Measurements from ENCODE around the gene TBATA.

TBATA gene

GRCh38 chr10:70786799-70787415, 1.7 kb upstream of the TBATA start:
- Histone ChIP-seq H3K4me1 (ENCODE audit: control insufficient read depth, insufficient read depth, low read length) (no peaks in the 10 kb centered on the region), H3K27ac (ENCODE audit: low read length) (no peak overlapping the region), H3K36me3 (ENCODE audit: control insufficient read depth in 2 of 2, insufficient read depth in 2 of 2, low read length in 2 of 2) (no peaks in the 10 kb centered on the region), H3K4me3 (ENCODE audit: low read length in 2 of 2) (no peak overlapping the region), H3K9me3 (ENCODE audit: control insufficient read depth in 2 of 2, low read length in 2 of 2) (peaks cover 0 to 3% of the 10 kb centered on the region in 2 donors), H3K27me3 (ENCODE audit: control insufficient read depth in 1 of 2, insufficient read depth in 2 of 2, low read length in 2 of 2) (peaks cover 0 to 6% of the 10 kb centered on the region in 2 donors), H3K9ac (ENCODE audit: low read length in 2 of 2) (no peak overlapping the region)

- Histone ChIP-seq H3K4me3 (ENCODE audit: low read length in 2 of 2) (no peak overlapping the region), H3K27ac (ENCODE audit: low read length) (no peak overlapping the region), H3K9ac (ENCODE audit: low read length in 2 of 2) (no peak overlapping the region), H3K36me3 (ENCODE audit: control insufficient read depth in 2 of 2, insufficient read depth in 2 of 2, low read length in 2 of 2) (no peaks in the 10 kb centered on the region), H3K27me3 (ENCODE audit: control insufficient read depth in 1 of 2, insufficient read depth in 2 of 2, low read length in 2 of 2) (peaks cover 0 to 6% of the 10 kb centered on the region in 2 donors), H3K4me1 (ENCODE audit: control insufficient read depth, insufficient read depth, low read length) (no peaks in the 10 kb centered on the region), H3K9me3 (ENCODE audit: control insufficient read depth in 2 of 2, low read length in 2 of 2) (peaks cover 0 to 3% of the 10 kb centered on the region in 2 donors)
These were observed 706 bp downstream of the TBATA start for GRCh38 chr10:70784471-70784870.

- Histone ChIP-seq H3K9me3 (ENCODE audit: control insufficient read depth in 2 of 2, low read length in 2 of 2) (peaks cover 0 to 3% of the 10 kb centered on the region in 2 donors), H3K4me1 (ENCODE audit: control insufficient read depth, insufficient read depth, low read length) (no peaks in the 10 kb centered on the region), H3K4me3 (ENCODE audit: low read length in 2 of 2) (no peak overlapping the region), H3K27me3 (ENCODE audit: control insufficient read depth in 1 of 2, insufficient read depth in 2 of 2, low read length in 2 of 2) (peaks cover 0 to 6% of the 10 kb centered on the region in 2 donors), H3K9ac (ENCODE audit: low read length in 2 of 2) (no peak overlapping the region), H3K36me3 (ENCODE audit: control insufficient read depth in 2 of 2, insufficient read depth in 2 of 2, low read length in 2 of 2) (no peaks in the 10 kb centered on the region), H3K27ac (ENCODE audit: low read length) (no peak overlapping the region)
These were observed 1.2 kb downstream of the TBATA start for GRCh38 chr10:70784016-70784415.

- H3K9ac ChIP-seq (ENCODE audit: low read length in 2 of 2): no peak overlapping the region
- H3K36me3 ChIP-seq (ENCODE audit: control insufficient read depth in 2 of 2, insufficient read depth in 2 of 2, low read length in 2 of 2): no peaks in the 10 kb centered on the region
- H3K4me3 ChIP-seq (ENCODE audit: low read length in 2 of 2): no peak overlapping the region
- H3K4me1 ChIP-seq (ENCODE audit: control insufficient read depth, insufficient read depth, low read length): no peaks in the 10 kb centered on the region
- peaks cover 0 to 3% of the 10 kb centered on the region in 2 donors for H3K9me3 ChIP-seq (ENCODE audit: control insufficient read depth in 2 of 2, low read length in 2 of 2)
- H3K27ac ChIP-seq (ENCODE audit: low read length): no peak overlapping the region
- H3K27me3 ChIP-seq (ENCODE audit: control insufficient read depth in 1 of 2, insufficient read depth in 2 of 2, low read length in 2 of 2): peaks cover 0 to 6% of the 10 kb centered on the region in 2 donors
These were observed 2.2 kb downstream of the TBATA start for GRCh38 chr10:70782746-70783680.

GRCh38 chr10:70782086-70782745, 3.0 kb downstream of the TBATA start:
- Histone ChIP-seq H3K9ac (ENCODE audit: low read length in 2 of 2) (no peak overlapping the region), H3K9me3 (ENCODE audit: control insufficient read depth in 2 of 2, low read length in 2 of 2) (peaks cover 0 to 3% of the 10 kb centered on the region in 2 donors), H3K27ac (ENCODE audit: low read length) (no peak overlapping the region)

GRCh38 chr10:70781461-70782051, 3.6 kb downstream of the TBATA start:
- no peaks in the 10 kb centered on the region for H3K36me3 ChIP-seq (ENCODE audit: control insufficient read depth in 2 of 2, insufficient read depth in 2 of 2, low read length in 2 of 2)
- H3K9ac ChIP-seq (ENCODE audit: low read length in 2 of 2): no peak overlapping the region
- H3K4me3 ChIP-seq (ENCODE audit: low read length in 2 of 2): no peak overlapping the region
- no peak overlapping the region for H3K27ac ChIP-seq (ENCODE audit: low read length)
- peaks cover 0 to 6% of the 10 kb centered on the region in 2 donors for H3K27me3 ChIP-seq (ENCODE audit: control insufficient read depth in 1 of 2, insufficient read depth in 2 of 2, low read length in 2 of 2)
- no peaks in the 10 kb centered on the region for H3K4me1 ChIP-seq (ENCODE audit: control insufficient read depth, insufficient read depth, low read length)
- no peaks in the 10 kb centered on the region for H3K9me3 ChIP-seq (ENCODE audit: control insufficient read depth in 2 of 2, low read length in 2 of 2)

More at GRCh38 chr10:70782086-70782745, 3.0 kb downstream of the TBATA start:
- no peaks in the 10 kb centered on the region for H3K4me1 ChIP-seq (ENCODE audit: control insufficient read depth, insufficient read depth, low read length)
- H3K36me3 ChIP-seq (ENCODE audit: control insufficient read depth in 2 of 2, insufficient read depth in 2 of 2, low read length in 2 of 2): no peaks in the 10 kb centered on the region
- no peak overlapping the region for H3K4me3 ChIP-seq (ENCODE audit: low read length in 2 of 2)
- H3K27me3 ChIP-seq (ENCODE audit: control insufficient read depth in 1 of 2, insufficient read depth in 2 of 2, low read length in 2 of 2): peaks cover 0 to 6% of the 10 kb centered on the region in 2 donors

GRCh38 chr10:70780772-70781171, 4.4 kb downstream of the TBATA start:
- Histone ChIP-seq H3K9me3 (ENCODE audit: control insufficient read depth in 2 of 2, low read length in 2 of 2) (no peaks in the 10 kb centered on the region), H3K36me3 (ENCODE audit: control insufficient read depth in 2 of 2, insufficient read depth in 2 of 2, low read length in 2 of 2) (no peaks in the 10 kb centered on the region), H3K4me3 (ENCODE audit: low read length in 2 of 2) (no peak overlapping the region), H3K27ac (ENCODE audit: low read length) (no peak overlapping the region), H3K9ac (ENCODE audit: low read length in 2 of 2) (no peak overlapping the region), H3K4me1 (ENCODE audit: control insufficient read depth, insufficient read depth, low read length) (no peaks in the 10 kb centered on the region), H3K27me3 (ENCODE audit: control insufficient read depth in 1 of 2, insufficient read depth in 2 of 2, low read length in 2 of 2) (peaks cover 0 to 6% of the 10 kb centered on the region in 2 donors)

- no peaks in the 10 kb centered on the region for H3K9me3 ChIP-seq (ENCODE audit: control insufficient read depth in 2 of 2, low read length in 2 of 2)
- peaks cover 0 to 6% of the 10 kb centered on the region in 2 donors for H3K27me3 ChIP-seq (ENCODE audit: control insufficient read depth in 1 of 2, insufficient read depth in 2 of 2, low read length in 2 of 2)
- no peak overlapping the region for H3K9ac ChIP-seq (ENCODE audit: low read length in 2 of 2)
- no peak overlapping the region for H3K27ac ChIP-seq (ENCODE audit: low read length)
- H3K4me1 ChIP-seq (ENCODE audit: control insufficient read depth, insufficient read depth, low read length): no peaks in the 10 kb centered on the region
- H3K36me3 ChIP-seq (ENCODE audit: control insufficient read depth in 2 of 2, insufficient read depth in 2 of 2, low read length in 2 of 2): no peaks in the 10 kb centered on the region
- no peak overlapping the region for H3K4me3 ChIP-seq (ENCODE audit: low read length in 2 of 2)
These were observed 4.8 kb downstream of the TBATA start for GRCh38 chr10:70780370-70780760.

GRCh38 chr10:70779511-70780369, 5.4 kb downstream of the TBATA start:
- Histone ChIP-seq H3K4me3 (ENCODE audit: low read length in 2 of 2) (no peak overlapping the region), H3K36me3 (ENCODE audit: control insufficient read depth in 2 of 2, insufficient read depth in 2 of 2, low read length in 2 of 2) (no peaks in the 10 kb centered on the region), H3K4me1 (ENCODE audit: control insufficient read depth, insufficient read depth, low read length) (no peaks in the 10 kb centered on the region), H3K27ac (ENCODE audit: low read length) (no peak overlapping the region), H3K9ac (ENCODE audit: low read length in 2 of 2) (no peak overlapping the region), H3K27me3 (ENCODE audit: control insufficient read depth in 1 of 2, insufficient read depth in 2 of 2, low read length in 2 of 2) (peaks cover 0 to 6% of the 10 kb centered on the region in 2 donors), H3K9me3 (ENCODE audit: control insufficient read depth in 2 of 2, low read length in 2 of 2) (no peaks in the 10 kb centered on the region)

- H3K4me1 ChIP-seq (ENCODE audit: control insufficient read depth, insufficient read depth, low read length): no peaks in the 10 kb centered on the region
- no peak overlapping the region for H3K9ac ChIP-seq (ENCODE audit: low read length in 2 of 2)
- no peak overlapping the region for H3K27ac ChIP-seq (ENCODE audit: low read length)
- no peak overlapping the region for H3K4me3 ChIP-seq (ENCODE audit: low read length in 2 of 2)
- H3K27me3 ChIP-seq (ENCODE audit: control insufficient read depth in 1 of 2, insufficient read depth in 2 of 2, low read length in 2 of 2): peaks cover 0 to 6% of the 10 kb centered on the region in 2 donors
- H3K36me3 ChIP-seq (ENCODE audit: control insufficient read depth in 2 of 2, insufficient read depth in 2 of 2, low read length in 2 of 2): no peaks in the 10 kb centered on the region
- no peaks in the 10 kb centered on the region for H3K9me3 ChIP-seq (ENCODE audit: control insufficient read depth in 2 of 2, low read length in 2 of 2)
These were observed 6.1 kb downstream of the TBATA start for GRCh38 chr10:70779088-70779487.

All from stomach smooth muscle (tissue), 2 donors.